GM20431 (cell line): ENCODE data around the gene ITGAD.

Experiments
- in situ Hi-C: fragments of 300-500 bp; cut with MseI, MboI; formaldehyde crosslinking; loops from one replicate; pipeline ENCODE4 v1.15.0; 2020; ENCODE audit warnings: low sequenced_read_pairs; ENCODE audit not compliant: unreplicated experiment

ITGAD gene

DNA sequence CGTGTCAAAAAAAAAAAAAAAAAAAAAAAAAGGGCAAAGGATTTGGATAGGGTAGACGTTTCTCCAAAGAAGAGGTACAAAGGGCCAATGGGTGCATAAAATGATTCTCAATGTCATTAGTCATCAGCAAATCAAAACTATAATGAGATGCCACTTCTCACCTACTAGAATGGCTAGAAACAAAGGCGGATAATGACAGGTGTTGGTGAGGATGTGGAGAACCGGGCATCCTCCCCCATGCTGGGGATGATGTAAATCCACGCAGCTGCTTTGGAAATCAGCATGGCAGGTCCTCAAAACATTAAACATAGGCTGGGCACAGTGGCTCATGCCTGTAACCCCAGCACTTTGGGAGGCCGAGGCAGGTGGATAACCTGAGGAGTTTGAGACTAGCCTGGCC, 28.7 kb upstream of the ITGAD start:
- in situ Hi-C loops = no loop called here

- in situ Hi-C loops = no loop called here
These were observed 27.8 kb upstream of the ITGAD start for GRCh38 chr16:31365131-31365865.

GRCh38 chr16:31367853-31368252, 25.3 kb upstream of the ITGAD start:
- in situ Hi-C loops = no loop called here

DNA sequence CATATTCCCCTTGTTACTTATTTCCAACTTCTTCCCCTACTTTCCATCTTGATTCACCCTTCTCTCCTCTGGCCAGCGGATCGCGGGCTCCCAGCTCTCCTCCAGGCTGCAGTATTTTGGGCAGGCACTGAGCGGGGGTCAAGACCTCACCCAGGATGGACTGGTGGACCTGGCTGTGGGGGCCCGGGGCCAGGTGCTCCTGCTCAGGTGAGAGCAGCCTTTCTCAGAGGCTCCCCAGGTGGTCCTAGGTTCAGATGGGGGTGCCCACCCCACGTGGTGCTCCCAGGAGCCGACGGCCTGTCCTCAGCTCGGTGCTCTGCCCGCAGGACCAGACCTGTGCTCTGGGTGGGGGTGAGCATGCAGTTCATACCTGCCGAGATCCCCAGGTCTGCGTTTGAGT, 22.1 kb upstream of the ITGAD start:
- in situ Hi-C loops = no loop called here

DNA sequence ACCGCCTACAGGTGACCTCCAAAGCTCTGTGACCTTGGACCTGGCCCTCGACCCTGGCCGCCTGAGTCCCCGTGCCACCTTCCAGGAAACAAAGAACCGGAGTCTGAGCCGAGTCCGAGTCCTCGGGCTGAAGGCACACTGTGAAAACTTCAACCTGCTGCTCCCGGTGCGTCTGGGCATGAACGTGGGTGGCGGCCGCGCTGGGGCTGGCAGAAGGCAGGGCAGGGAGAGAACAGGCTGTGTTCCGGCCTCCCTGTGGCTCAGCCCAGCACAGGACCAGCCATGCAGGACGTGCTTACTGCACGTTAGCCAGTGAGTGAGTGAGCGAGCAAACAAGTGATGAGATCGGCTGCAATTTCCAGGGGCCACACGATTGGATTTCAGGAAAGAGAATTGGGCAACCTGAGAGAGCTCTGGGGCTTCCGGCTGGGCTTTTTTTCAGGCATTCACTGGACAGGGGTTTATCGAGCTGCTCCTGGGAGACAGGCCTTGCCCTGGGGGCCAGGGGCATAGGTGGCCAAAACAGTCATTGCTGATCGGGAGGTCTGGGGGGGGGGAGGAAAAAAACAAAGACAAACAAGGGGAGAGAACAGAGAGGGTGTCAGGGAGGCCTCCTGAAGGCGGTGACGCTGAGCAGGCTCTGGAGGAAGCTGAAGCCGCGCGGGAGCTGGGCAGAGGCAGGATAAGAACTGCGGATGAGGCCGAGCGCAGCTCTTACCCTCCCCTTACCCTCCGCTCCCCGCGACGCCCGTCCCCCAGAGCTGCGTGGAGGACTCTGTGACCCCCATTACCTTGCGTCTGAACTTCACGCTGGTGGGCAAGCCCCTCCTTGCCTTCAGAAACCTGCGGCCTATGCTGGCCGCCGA, 21.3 kb upstream of the ITGAD start:
- in situ Hi-C loops = no loop called here

DNA sequence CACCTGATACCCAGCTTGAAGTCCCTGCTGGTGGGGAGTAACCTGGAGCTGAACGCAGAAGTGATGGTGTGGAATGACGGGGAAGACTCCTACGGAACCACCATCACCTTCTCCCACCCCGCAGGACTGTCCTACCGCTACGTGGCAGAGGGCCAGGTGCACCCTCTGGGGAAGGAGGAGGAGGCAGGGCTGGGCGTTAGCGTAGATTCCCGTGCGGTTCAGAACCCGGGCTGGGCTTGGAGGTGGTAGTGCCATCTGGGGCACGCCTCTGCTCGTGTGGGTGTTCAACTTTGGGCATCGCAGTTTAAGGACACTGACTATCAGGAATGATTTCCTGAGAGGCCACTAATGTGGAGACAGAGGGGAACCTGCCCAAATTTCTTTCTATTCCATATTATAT, 19.9 kb upstream of the ITGAD start:
- in situ Hi-C loops = no loop called here

DNA sequence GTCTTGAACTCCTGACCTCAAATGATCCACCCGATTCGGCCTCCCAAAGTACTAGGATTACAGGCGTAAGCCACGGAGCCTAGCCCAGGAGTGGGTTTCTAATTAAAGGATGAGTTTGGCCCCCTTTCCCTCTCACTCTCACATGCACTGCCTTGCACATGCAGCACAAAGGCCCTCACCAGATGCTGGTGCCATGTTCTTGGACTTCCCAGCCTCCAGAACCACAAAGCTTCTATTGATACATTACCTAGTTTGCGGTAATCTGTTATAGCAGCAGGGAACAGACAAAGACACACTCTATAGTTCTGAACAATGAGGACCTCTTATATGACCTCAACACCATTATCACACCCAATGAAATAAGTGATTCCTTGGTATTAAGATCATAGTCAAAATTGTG, 17.9 kb upstream of the ITGAD start:
- in situ Hi-C loops = no loop called here

DNA sequence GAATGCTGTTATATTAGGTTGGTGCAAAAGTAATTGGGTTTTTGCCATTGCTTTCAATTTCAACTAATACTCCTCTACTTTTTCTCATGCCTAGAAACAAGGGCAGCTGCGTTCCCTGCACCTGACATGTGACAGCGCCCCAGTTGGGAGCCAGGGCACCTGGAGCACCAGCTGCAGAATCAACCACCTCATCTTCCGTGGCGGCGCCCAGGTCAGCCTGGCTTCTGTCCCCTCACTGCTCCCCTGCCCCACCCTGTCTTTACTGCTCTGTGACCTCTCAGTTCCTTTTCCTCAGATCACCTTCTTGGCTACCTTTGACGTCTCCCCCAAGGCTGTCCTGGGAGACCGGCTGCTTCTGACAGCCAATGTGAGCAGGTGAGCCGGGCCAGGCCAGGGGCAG, 16.4 kb upstream of the ITGAD start:
- in situ Hi-C loops = no loop called here

GRCh38 chr16:31377210-31377903, 15.8 kb upstream of the ITGAD start:
- in situ Hi-C loops = no loop called here

DNA sequence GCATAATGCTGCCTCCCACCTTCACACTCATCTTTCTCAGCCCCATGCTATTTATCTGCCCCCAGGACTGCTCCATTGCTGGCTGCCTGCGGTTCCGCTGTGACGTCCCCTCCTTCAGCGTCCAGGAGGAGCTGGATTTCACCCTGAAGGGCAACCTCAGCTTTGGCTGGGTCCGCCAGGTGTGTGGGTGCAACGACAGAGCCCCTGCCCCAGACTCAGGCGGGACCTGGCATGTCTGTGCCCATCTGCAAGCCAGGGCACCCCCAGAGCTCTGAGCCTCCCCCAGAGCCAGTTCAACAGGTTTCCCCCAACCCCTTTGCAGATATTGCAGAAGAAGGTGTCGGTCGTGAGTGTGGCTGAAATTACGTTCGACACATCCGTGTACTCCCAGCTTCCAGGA, 12.9 kb upstream of the ITGAD start:
- in situ Hi-C loops = no loop called here

GRCh38 chr16:31382485-31383161, 10.5 kb upstream of the ITGAD start:
- in situ Hi-C loops = no loop called here

DNA sequence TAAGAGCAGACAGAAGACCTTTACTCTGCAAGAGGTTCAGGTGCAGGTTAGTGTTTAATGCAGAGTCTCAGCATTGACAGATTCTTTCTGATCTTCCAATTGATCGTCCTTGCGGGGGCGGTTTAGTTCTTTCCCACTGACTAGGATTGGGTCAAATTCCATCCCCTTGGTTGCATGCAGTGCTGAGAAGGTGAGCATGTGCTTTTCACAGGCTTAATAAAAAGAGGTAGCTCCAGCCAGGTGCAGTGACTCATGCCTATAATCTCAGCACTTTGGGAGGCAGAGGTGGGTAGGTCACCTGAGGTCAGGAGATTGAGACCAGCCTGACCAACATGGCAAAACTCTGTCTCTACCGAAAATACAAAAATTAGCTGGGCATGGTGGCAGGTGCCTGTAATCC, 7.5 kb upstream of the ITGAD start:
- in situ Hi-C loops = no loop called here

GRCh38 chr16:31386157-31386984, 6.8 kb upstream of the ITGAD start:
- in situ Hi-C loops = no loop called here

DNA sequence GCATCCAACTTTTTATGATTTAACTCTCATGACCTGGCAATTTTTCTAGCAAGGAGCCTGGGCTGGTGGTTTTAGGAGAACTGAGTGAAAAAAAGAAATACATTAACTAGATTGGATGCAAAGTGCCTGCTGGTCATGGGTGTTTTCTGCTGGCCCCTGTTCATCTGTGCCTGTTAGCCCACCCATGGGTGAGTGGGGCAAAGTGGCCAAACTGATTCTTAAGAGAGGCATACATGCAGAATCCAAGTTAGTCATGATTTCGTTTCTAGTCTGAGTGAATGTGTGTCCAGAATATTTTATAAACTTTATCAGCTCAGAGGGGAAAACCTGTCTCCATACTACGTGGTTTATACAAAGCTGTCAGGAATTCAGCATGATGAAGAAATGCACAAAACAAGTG, 4.6 kb upstream of the ITGAD start:
- in situ Hi-C loops = no loop called here

DNA sequence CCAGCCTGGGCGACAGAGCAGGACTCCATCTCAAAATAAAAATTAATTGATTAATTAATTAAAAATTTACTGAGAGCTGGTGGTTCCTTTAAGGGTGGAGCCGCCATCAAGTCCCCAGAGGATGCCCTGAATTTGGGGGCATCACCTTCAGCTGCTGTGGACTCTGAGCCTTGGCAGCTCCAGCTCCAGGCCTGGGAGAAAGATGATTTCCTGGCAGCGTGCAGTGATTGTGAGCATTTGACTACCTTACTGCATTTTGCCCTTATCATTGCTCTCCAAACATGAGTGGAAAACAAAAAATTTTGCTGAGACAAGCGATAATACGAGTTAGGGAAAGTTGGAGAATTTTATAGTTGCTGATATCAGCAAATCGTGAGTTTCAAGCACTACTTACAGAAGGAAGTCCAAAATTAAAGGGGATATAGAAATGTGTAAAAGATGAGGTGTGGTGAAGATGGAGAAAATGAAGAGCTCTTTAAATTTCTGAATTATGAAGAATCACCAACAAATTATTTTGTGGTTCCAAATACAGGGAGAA, 2.6 kb upstream of the ITGAD start:
- in situ Hi-C loops = no loop called here

DNA sequence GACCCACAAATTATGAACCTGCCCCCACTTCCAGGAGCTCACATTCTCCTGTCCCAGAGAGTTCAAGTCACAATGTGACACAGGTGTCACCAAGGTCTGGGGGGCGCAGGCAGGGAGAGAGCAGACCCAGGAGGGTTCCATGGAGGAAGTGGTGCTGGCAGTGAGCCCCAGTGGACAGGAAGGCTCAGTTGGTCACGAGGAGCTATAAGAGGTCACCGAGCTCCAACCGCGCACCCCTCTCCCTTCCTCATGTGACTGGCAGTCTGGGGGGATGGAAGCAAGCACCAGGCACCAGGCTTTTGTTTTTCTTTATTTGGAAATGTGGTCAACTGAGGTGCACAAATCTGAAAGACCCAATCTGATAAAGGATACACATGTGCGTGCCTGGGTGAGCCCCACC, 2.5 kb downstream of the ITGAD start:
- in situ Hi-C loops = no loop called here

- in situ Hi-C loops = no loop called here
These were observed 4.0 kb downstream of the ITGAD start for GRCh38 chr16:31397096-31397660.

DNA sequence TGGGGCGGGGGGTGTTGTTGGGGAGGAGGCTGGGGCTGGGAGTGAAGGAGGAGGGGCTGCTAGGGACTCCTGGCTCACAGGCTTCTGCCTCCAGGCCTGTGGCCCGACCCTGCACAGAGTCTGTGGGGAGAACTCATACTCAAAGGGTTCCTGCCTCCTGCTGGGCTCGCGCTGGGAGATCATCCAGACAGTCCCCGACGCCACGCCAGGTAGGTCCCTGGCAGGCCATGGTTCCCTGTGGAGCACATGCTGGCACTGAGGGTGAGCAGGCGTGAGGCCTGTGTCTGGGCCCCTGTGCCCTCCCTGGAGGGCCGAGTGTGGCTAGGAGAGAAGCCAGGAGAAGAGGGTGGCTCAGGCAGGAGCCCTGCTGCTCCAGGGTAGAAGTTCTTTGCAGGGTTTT, 4.6 kb downstream of the ITGAD start:
- in situ Hi-C loops = no loop called here

DNA sequence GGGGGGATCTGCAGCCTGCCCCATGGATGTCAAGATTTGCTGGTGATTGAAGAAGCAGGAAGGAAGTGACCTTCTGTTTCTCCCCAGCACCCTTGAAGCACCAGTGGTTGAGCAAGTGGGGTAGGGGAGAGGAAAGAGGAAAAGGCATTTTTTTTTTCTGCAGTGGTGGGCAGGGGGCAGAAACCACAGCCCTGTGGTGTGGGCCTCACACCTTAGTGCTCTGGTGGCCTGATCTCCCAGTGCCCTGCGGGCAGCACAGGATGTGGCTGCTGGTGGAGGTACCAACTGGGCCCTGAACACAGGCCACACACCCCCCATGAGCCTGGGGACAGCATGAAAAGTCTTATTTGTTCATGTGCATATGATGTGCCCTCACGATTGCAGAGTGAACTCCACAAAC, 7.1 kb downstream of the ITGAD start:
- in situ Hi-C loops = no loop called here
